Kidney epithelial cell (primary cell): ENCODE results near the gene S1PR3. TPM values are rescaled to one million over a fixed set of nuclear protein-coding genes. Genes with fewer than 3 reads are reported as not detected.

ENCODE experiments used
- DNase-seq: peaks from one replicate; pipeline ENCODE4 v3.0.0-alpha.2; 2010; ENCODE audit warnings: low read depth
- H3K27me3 ChIP-seq: 2 replicates; pipeline ENCODE4 v1.6.0; 2011; ENCODE audit warnings: low read length; ENCODE audit not compliant: control insufficient read depth, insufficient read depth
- H3K36me3 ChIP-seq: 2 replicates; pipeline ENCODE4 v1.5.1; 2011; ENCODE audit warnings: low read length; ENCODE audit not compliant: control insufficient read depth, insufficient read depth
- H3K4me3 ChIP-seq: 2 replicates; pipeline ENCODE4 v1.5.1; 2011; ENCODE audit warnings: low read depth, mild to moderate bottlenecking, control low read depth, low read length
- CTCF ChIP-seq: IDR thresholded peaks from 2 replicates; pipeline ENCODE4 v1.5.1; 2011; ENCODE audit warnings: mild to moderate bottlenecking, moderate library complexity, low read length, control low read depth, inconsistent platforms; ENCODE audit not compliant: insufficient read depth, poor library complexity, severe bottlenecking
- total RNA-seq: library from RNA; depleted of rRNA; stranded (reverse); fragments of >200 nt; gene quantifications from 2 replicates; pipeline ENCODE4 v1.2.3, GENCODE V29; 2015

The S1PR3 gene
- total RNA-seq, 1 donor from 2014 or later, result 1.9 TPM

GRCh38 chr9:88952976-88953375, 38.3 kb upstream of the S1PR3 start:
- Histone ChIP-seq H3K36me3 (no peaks in the 10 kb centered on the region), H3K4me3 (no peak overlapping the region), H3K27me3 (peaks cover 6% of the 10 kb centered on the region)
- no peak for DNase-seq
- no peak for TF ChIP-seq CTCF

- no peak for DNase-seq
- Histone ChIP-seq H3K27me3 (peaks cover 6% of the 10 kb centered on the region), H3K36me3 (no peaks in the 10 kb centered on the region), H3K4me3 (no peak overlapping the region)
- TF ChIP-seq CTCF, result no peak
Observed at GRCh38 chr9:88953381-88954029, 37.8 kb upstream of the S1PR3 start.

- TF ChIP-seq CTCF, result no peak
- Histone ChIP-seq H3K27me3 (peaks cover 6% of the 10 kb centered on the region), H3K36me3 (no peaks in the 10 kb centered on the region), H3K4me3 (no peak overlapping the region)
- peak; percentile 31 for DNase-seq
Observed at GRCh38 chr9:88954066-88954465, 37.2 kb upstream of the S1PR3 start.

- DNase-seq, result no peak
- TF ChIP-seq CTCF, result no peak
- Histone ChIP-seq H3K36me3 (no peaks in the 10 kb centered on the region), H3K4me3 (no peak overlapping the region), H3K27me3 (peaks cover 6% of the 10 kb centered on the region)
Observed at GRCh38 chr9:88957526-88957925, 33.7 kb upstream of the S1PR3 start.

- H3K27me3 ChIP-seq, result peaks cover 6% of the 10 kb centered on the region
- no peak for DNase-seq
- H3K36me3 ChIP-seq, result no peaks in the 10 kb centered on the region
- no peak for TF ChIP-seq CTCF
- H3K4me3 ChIP-seq, result no peak overlapping the region
Observed at GRCh38 chr9:88959727-88960469, 31.4 kb upstream of the S1PR3 start.
